ENCODE measurements around the gene TMEM106B.
"Not testable (repeated sequence)": the region's sequence is repeated elsewhere in the genome, so short reads cannot be mapped to it uniquely, and the experiment has no call there.

The TMEM106B gene

GRCh38 chr7:12211054-12211710, at the start of gene TMEM106B:
TMEM106B (plus strand) TSS chr7:12211294; CDS start chr7:12214811, 3,517 bp downstream.
- H3K4me3 ChIP-seq (ENCODE audit: low read depth, low read length): peak within 1 kb of the TSS; percentile 86

GRCh38 chr7:12162415-12163113, 48.5 kb upstream of the TMEM106B start:
- H3K4me3 ChIP-seq (ENCODE audit: low read depth, low read length): no peak overlapping the region
- no peak for TF ChIP-seq CTCF (IDR thresholded peaks at IDR 0.05; ENCODE audit: low read depth, low read length)

More at GRCh38 chr7:12211054-12211710, at the start of gene TMEM106B:
- TF ChIP-seq CTCF (IDR thresholded peaks at IDR 0.05; ENCODE audit: low read depth, low read length): no peak

- H3K4me3 ChIP-seq (ENCODE audit: low read depth, low read length): not testable (repeated sequence)
Observed at GRCh38 chr7:12168065-12168464, 43.0 kb upstream of the TMEM106B start.

- H3K4me3 ChIP-seq (ENCODE audit: low read depth, low read length): not testable (repeated sequence)
Observed at GRCh38 chr7:12169981-12170820, 40.9 kb upstream of the TMEM106B start.

- H3K4me3 ChIP-seq (ENCODE audit: low read depth, low read length): no peak overlapping the region
- TF ChIP-seq CTCF (IDR thresholded peaks at IDR 0.05; ENCODE audit: low read depth, low read length): no peak
Observed at GRCh38 chr7:12173671-12174070, 37.4 kb upstream of the TMEM106B start.

- no peak overlapping the region for H3K4me3 ChIP-seq (ENCODE audit: low read depth, low read length)
- TF ChIP-seq CTCF (IDR thresholded peaks at IDR 0.05; ENCODE audit: low read depth, low read length): no peak
Observed at GRCh38 chr7:12174931-12175330, 36.2 kb upstream of the TMEM106B start.

- no peak for TF ChIP-seq CTCF (IDR thresholded peaks at IDR 0.05; ENCODE audit: low read depth, low read length)
- H3K4me3 ChIP-seq (ENCODE audit: low read depth, low read length): no peak overlapping the region
Observed at GRCh38 chr7:12178317-12178716, 32.8 kb upstream of the TMEM106B start.

GRCh38 chr7:12194426-12194825, 16.7 kb upstream of the TMEM106B start:
- no peak for TF ChIP-seq CTCF (IDR thresholded peaks at IDR 0.05; ENCODE audit: low read depth, low read length)
- no peak overlapping the region for H3K4me3 ChIP-seq (ENCODE audit: low read depth, low read length)
